Measurements from ENCODE around the gene CES3.

Gene CES3

GRCh38 chr16:66920924-66921680, 40.0 kb upstream of the CES3 start:
- TF ChIP-seq CTCF (IDR thresholded peaks at IDR 0.05; ENCODE audit: borderline replicate concordance, control extremely low read depth, extremely low read depth, insufficient read depth, missing control alignments), result no peak
- in situ Hi-C loops (cut with MboI; ENCODE audit: low sequenced_read_pairs, unreplicated experiment), result no loop called here
- no peak for DNase-seq (ENCODE audit: low spot score)

GRCh38 chr16:66921729-66922450, 39.2 kb upstream of the CES3 start:
- in situ Hi-C loops (cut with MboI; ENCODE audit: low sequenced_read_pairs, unreplicated experiment), result no loop called here
- no peak for TF ChIP-seq CTCF (IDR thresholded peaks at IDR 0.05; ENCODE audit: borderline replicate concordance, control extremely low read depth, extremely low read depth, insufficient read depth, missing control alignments)
- DNase-seq (ENCODE audit: low spot score), result no peak

GRCh38 chr16:66923247-66923731, 37.8 kb upstream of the CES3 start:
- DNase-seq (ENCODE audit: low spot score), result no peak
- in situ Hi-C loops (cut with MboI; ENCODE audit: low sequenced_read_pairs, unreplicated experiment), result no loop called here
- no peak for TF ChIP-seq CTCF (IDR thresholded peaks at IDR 0.05; ENCODE audit: borderline replicate concordance, control extremely low read depth, extremely low read depth, insufficient read depth, missing control alignments)

- in situ Hi-C loops (cut with MboI; ENCODE audit: low sequenced_read_pairs, unreplicated experiment), result no loop called here
- DNase-seq (ENCODE audit: low spot score), result no peak
- TF ChIP-seq CTCF (IDR thresholded peaks at IDR 0.05; ENCODE audit: borderline replicate concordance, control extremely low read depth, extremely low read depth, insufficient read depth, missing control alignments), result no peak
Observed at GRCh38 chr16:66923866-66924265, 37.2 kb upstream of the CES3 start.

- in situ Hi-C loops (cut with MboI; ENCODE audit: low sequenced_read_pairs, unreplicated experiment), result no loop called here
- DNase-seq (ENCODE audit: low spot score), result peak; percentile 87
- TF ChIP-seq CTCF (IDR thresholded peaks at IDR 0.05; ENCODE audit: borderline replicate concordance, control extremely low read depth, extremely low read depth, insufficient read depth, missing control alignments), result peak; percentile 64
Observed at GRCh38 chr16:66924527-66925321, 36.3 kb upstream of the CES3 start.

GRCh38 chr16:66925322-66925840, 35.7 kb upstream of the CES3 start, which contains the start of gene RRAD:
RRAD (minus strand) TSS chr16:66925535; CDS start chr16:66925179, 356 bp downstream.
- no peak for TF ChIP-seq CTCF (IDR thresholded peaks at IDR 0.05; ENCODE audit: borderline replicate concordance, control extremely low read depth, extremely low read depth, insufficient read depth, missing control alignments)
- DNase-seq (ENCODE audit: low spot score), result peak; percentile 63
- in situ Hi-C loops (cut with MboI; ENCODE audit: low sequenced_read_pairs, unreplicated experiment), result no loop called here
